Astrocyte (in vitro differentiated cells and primary cell): Measurements from ENCODE around the gene PEBP1. TPM values are rescaled to one million over a fixed set of nuclear protein-coding genes. Genes with fewer than 3 reads are reported as not detected.

Experiments used
- DNase-seq: peaks from one replicate; pipeline ENCODE4 v3.0.0-alpha.2; 2010; ENCODE audit warnings: low read depth
- FAIRE-seq: peaks from 2 replicates; lab custom pipeline; 2011; peaks lifted over from hg19 to GRCh38; lab: Jason Lieb, UNC
- H2AFZ ChIP-seq: 2 replicates; pipeline ENCODE4 v1.6.0; 2012; ENCODE audit warnings: low read depth, low read length, inconsistent platforms
- H3K27ac ChIP-seq: 2 replicates; pipeline ENCODE4 v1.5.1; 2011; ENCODE audit warnings: low read depth, low read length, inconsistent platforms
- H3K27me3 ChIP-seq: 2 replicates; pipeline ENCODE4 v1.6.0; 2011; ENCODE audit warnings: low read length, inconsistent platforms; ENCODE audit not compliant: insufficient read depth
- H3K36me3 ChIP-seq: 2 replicates; pipeline ENCODE4 v1.5.1; 2011; ENCODE audit warnings: low read length, inconsistent platforms; ENCODE audit not compliant: insufficient read depth
- H3K4me1 ChIP-seq: 2 replicates; pipeline ENCODE4 v1.5.1; 2011; ENCODE audit warnings: low read length, inconsistent platforms; ENCODE audit not compliant: insufficient read depth
- H3K4me2 ChIP-seq: 2 replicates; pipeline ENCODE4 v1.6.0; 2012; ENCODE audit warnings: low read length, inconsistent platforms
- H3K4me3 ChIP-seq: 2 replicates; pipeline ENCODE4 v1.5.1; 2011; ENCODE audit warnings: low read depth, mild to moderate bottlenecking, low read length, inconsistent platforms; ENCODE audit not compliant: insufficient read depth
- H3K79me2 ChIP-seq: 2 replicates; pipeline ENCODE4 v1.6.0; 2012; ENCODE audit warnings: mild to moderate bottlenecking, low read length, inconsistent platforms; ENCODE audit not compliant: insufficient read depth
- H3K9ac ChIP-seq: 2 replicates; pipeline ENCODE4 v1.6.0; 2012; ENCODE audit warnings: mild to moderate bottlenecking, low read length, inconsistent platforms
- H3K9me3 ChIP-seq: 2 replicates; pipeline ENCODE4 v1.5.1; 2012; ENCODE audit warnings: low read depth, mild to moderate bottlenecking, low read length, inconsistent platforms; ENCODE audit not compliant: insufficient read depth
- H4K20me1 ChIP-seq: 2 replicates; pipeline ENCODE4 v1.6.0; 2012; ENCODE audit warnings: low read length, inconsistent platforms; ENCODE audit not compliant: insufficient read depth
- H3K27ac Mint-ChIP-seq: one replicate; pipeline ENCODE4 v1.8.0; 2021; ENCODE audit warnings: mild to moderate bottlenecking, mixed read lengths; ENCODE audit not compliant: unreplicated experiment
- H3K27me3 Mint-ChIP-seq: one replicate; pipeline ENCODE4 v1.8.0; 2021; ENCODE audit warnings: low read depth, mixed read lengths; ENCODE audit not compliant: unreplicated experiment
- H3K36me3 Mint-ChIP-seq: one replicate; pipeline ENCODE4 v1.8.0; 2021; ENCODE audit warnings: low read depth, mixed read lengths; ENCODE audit not compliant: unreplicated experiment
- H3K4me1 Mint-ChIP-seq: one replicate; pipeline ENCODE4 v1.8.0; 2021; ENCODE audit warnings: low read depth, mixed read lengths; ENCODE audit not compliant: unreplicated experiment
- H3K4me3 Mint-ChIP-seq: one replicate; pipeline ENCODE4 v1.8.0; 2021; ENCODE audit warnings: mild to moderate bottlenecking, moderate library complexity, mixed read lengths; ENCODE audit not compliant: unreplicated experiment
- H3K9me3 Mint-ChIP-seq: one replicate; pipeline ENCODE4 v1.8.0; 2021; ENCODE audit warnings: mild to moderate bottlenecking, mixed read lengths; ENCODE audit not compliant: unreplicated experiment
- CTCF ChIP-seq: IDR thresholded peaks from 2 replicates; pipeline ENCODE4 v1.5.1; 2011; ENCODE audit warnings: low read depth, mild to moderate bottlenecking, inconsistent platforms, low read length, moderate library complexity; ENCODE audit not compliant: insufficient read depth
- EZH2 ChIP-seq: IDR thresholded peaks from 2 replicates; pipeline ENCODE4 v1.6.1; 2012; ENCODE audit warnings: mild to moderate bottlenecking, low read length, inconsistent platforms; ENCODE audit not compliant: insufficient read depth
- total RNA-seq: library from RNA; stranded (reverse); gene quantifications from 2 replicates; pipeline ENCODE4 v1.2.1, GENCODE V29; 2021

PEBP1 gene
- total RNA-seq, 1 donor from 2014 or later: 160 TPM

- H3K4me3 Mint-ChIP-seq: peak overlapping the region; percentile 92
- H4K20me1 ChIP-seq: no peaks in the 10 kb centered on the region
- no peaks in the 10 kb centered on the region for H3K79me2 ChIP-seq
- H3K27me3 ChIP-seq: no peaks in the 10 kb centered on the region
- no peaks in the 10 kb centered on the region for H3K9me3 ChIP-seq
- no peak overlapping the region for H3K27ac Mint-ChIP-seq
- no peaks in the 10 kb centered on the region for H3K27me3 Mint-ChIP-seq
- peak overlapping the region; percentile 53 for H3K27ac ChIP-seq
- H3K9ac ChIP-seq: peak overlapping the region; percentile 82
- peak overlapping the region; percentile 96 for H2AFZ ChIP-seq
- DNase-seq (peak; percentile 17), FAIRE-seq (no peak)
- TF ChIP-seq EZH2 (no peak), CTCF (no peak)
- H3K4me2 ChIP-seq: peak overlapping the region; percentile 99
- H3K9me3 Mint-ChIP-seq: no peaks in the 10 kb centered on the region
- peaks cover 3% of the 10 kb centered on the region for H3K4me1 ChIP-seq
- H3K36me3 ChIP-seq: no peaks in the 10 kb centered on the region
- H3K4me1 Mint-ChIP-seq: peaks cover 6% of the 10 kb centered on the region
- H3K36me3 Mint-ChIP-seq: no peaks in the 10 kb centered on the region
- H3K4me3 ChIP-seq: peak overlapping the region; percentile 79
These were observed 32.7 kb upstream of the PEBP1 start for GRCh38 chr12:118103201-118103600.

- DNase-seq (peak; percentile 42), FAIRE-seq (no peak)
- H3K9me3 ChIP-seq: no peaks in the 10 kb centered on the region
- Mint-ChIP-seq H3K36me3 (no peaks in the 10 kb centered on the region), H3K4me1 (peaks cover 6% of the 10 kb centered on the region), H3K27me3 (no peaks in the 10 kb centered on the region), H3K9me3 (no peaks in the 10 kb centered on the region), H3K4me3 (peak within 1 kb of the TSS; percentile 92), H3K27ac (peak within 1 kb of the TSS; percentile 80)
- H3K4me1 ChIP-seq: peaks cover 3% of the 10 kb centered on the region
- H3K27me3 ChIP-seq: no peaks in the 10 kb centered on the region
- H3K36me3 ChIP-seq: no peaks in the 10 kb centered on the region
- no peaks in the 10 kb centered on the region for H3K79me2 ChIP-seq
- peak within 1 kb of the TSS; percentile 82 for H3K9ac ChIP-seq
- H2AFZ ChIP-seq: peak within 1 kb of the TSS; percentile 96
- TF ChIP-seq CTCF: no peak
- no peak for TF ChIP-seq EZH2
- no peaks in the 10 kb centered on the region for H4K20me1 ChIP-seq
- H3K4me3 ChIP-seq: peak within 1 kb of the TSS; percentile 79
- H3K4me2 ChIP-seq: peak within 1 kb of the TSS; percentile 99
- peak within 1 kb of the TSS; percentile 53 for H3K27ac ChIP-seq
These were observed 32.1 kb upstream of the PEBP1 start, which contains the start of gene VSIG10 for GRCh38 chr12:118103601-118104382. TSS of gene VSIG10 (minus strand) at chr12:118104011. CDS start at chr12:118103671, 340 bp downstream.

- H3K4me2 ChIP-seq: no peak overlapping the region
- no peaks in the 10 kb centered on the region for H4K20me1 ChIP-seq
- H3K27ac Mint-ChIP-seq: no peak overlapping the region
- H3K9ac ChIP-seq: no peak overlapping the region
- DNase-seq (no peak), FAIRE-seq (no peak)
- no peaks in the 10 kb centered on the region for H3K36me3 ChIP-seq
- no peaks in the 10 kb centered on the region for H3K9me3 ChIP-seq
- TF ChIP-seq CTCF (no peak), EZH2 (no peak)
- no peaks in the 10 kb centered on the region for H3K27me3 Mint-ChIP-seq
- H3K27ac ChIP-seq: no peak overlapping the region
- no peak overlapping the region for H3K4me3 ChIP-seq
- H3K4me1 ChIP-seq: peaks cover 3% of the 10 kb centered on the region
- H2AFZ ChIP-seq: no peak overlapping the region
- no peaks in the 10 kb centered on the region for H3K9me3 Mint-ChIP-seq
- no peaks in the 10 kb centered on the region for H3K36me3 Mint-ChIP-seq
- peaks cover 6% of the 10 kb centered on the region for H3K4me1 Mint-ChIP-seq
- H3K79me2 ChIP-seq: no peaks in the 10 kb centered on the region
- no peaks in the 10 kb centered on the region for H3K27me3 ChIP-seq
- H3K4me3 Mint-ChIP-seq: no peak overlapping the region
These were observed 28.9 kb upstream of the PEBP1 start for GRCh38 chr12:118107011-118107410.
